ENCODE data around the gene AHNAK.

AHNAK gene, protein sequence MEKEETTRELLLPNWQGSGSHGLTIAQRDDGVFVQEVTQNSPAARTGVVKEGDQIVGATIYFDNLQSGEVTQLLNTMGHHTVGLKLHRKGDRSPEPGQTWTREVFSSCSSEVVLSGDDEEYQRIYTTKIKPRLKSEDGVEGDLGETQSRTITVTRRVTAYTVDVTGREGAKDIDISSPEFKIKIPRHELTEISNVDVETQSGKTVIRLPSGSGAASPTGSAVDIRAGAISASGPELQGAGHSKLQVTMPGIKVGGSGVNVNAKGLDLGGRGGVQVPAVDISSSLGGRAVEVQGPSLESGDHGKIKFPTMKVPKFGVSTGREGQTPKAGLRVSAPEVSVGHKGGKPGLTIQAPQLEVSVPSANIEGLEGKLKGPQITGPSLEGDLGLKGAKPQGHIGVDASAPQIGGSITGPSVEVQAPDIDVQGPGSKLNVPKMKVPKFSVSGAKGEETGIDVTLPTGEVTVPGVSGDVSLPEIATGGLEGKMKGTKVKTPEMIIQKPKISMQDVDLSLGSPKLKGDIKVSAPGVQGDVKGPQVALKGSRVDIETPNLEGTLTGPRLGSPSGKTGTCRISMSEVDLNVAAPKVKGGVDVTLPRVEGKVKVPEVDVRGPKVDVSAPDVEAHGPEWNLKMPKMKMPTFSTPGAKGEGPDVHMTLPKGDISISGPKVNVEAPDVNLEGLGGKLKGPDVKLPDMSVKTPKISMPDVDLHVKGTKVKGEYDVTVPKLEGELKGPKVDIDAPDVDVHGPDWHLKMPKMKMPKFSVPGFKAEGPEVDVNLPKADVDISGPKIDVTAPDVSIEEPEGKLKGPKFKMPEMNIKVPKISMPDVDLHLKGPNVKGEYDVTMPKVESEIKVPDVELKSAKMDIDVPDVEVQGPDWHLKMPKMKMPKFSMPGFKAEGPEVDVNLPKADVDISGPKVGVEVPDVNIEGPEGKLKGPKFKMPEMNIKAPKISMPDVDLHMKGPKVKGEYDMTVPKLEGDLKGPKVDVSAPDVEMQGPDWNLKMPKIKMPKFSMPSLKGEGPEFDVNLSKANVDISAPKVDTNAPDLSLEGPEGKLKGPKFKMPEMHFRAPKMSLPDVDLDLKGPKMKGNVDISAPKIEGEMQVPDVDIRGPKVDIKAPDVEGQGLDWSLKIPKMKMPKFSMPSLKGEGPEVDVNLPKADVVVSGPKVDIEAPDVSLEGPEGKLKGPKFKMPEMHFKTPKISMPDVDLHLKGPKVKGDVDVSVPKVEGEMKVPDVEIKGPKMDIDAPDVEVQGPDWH (N-terminal part only)

DNA sequence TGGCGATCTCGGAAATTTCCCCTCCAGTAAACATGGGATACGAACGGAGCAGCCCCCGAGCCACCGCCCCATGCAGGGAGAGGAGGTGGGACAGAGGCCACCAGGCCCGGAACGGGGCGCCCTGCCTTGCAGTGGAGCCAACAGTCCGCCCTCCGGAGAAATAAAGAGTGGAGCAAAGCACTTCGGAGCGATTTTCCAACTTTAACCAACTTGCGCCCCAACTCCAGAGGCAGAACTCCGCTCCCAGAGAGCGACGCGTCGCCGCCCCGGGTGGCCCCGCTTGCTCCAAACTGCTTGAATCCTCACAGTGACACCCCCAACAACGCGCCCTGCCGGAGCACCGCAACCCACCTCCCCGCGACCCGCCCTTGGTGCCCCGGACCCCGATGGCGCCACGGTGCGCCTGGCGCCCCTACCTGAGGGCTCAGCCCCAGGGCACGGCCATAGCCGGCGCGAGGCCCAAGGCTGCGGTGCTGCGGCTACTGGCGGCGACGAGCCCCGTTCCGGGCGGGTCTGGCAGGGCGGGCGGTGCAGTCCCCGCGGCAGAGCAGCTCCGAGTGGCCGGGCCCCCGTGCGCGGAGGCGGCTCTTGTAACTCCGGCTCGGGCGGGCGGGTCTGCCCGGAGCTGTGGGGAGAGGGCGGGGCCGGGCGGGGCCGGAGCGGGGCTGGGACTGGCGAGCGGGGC, at the start of gene AHNAK:
Gene AHNAK, minus strand, starts transcription at position 563 of the 685 bp plus-strand sequence. CDS start 10,708 bp downstream, outside the sequence.
- TF ChIP-seq CTCF (IDR thresholded peaks at IDR 0.05; ENCODE audit: low read depth, low read length) = no peak
- peak within 1 kb of the TSS; percentile 99 for H3K4me3 ChIP-seq (ENCODE audit: low read depth, low read length)

- no peak overlapping the region for H3K4me3 ChIP-seq (ENCODE audit: low read depth, low read length)
- no peak for TF ChIP-seq CTCF (IDR thresholded peaks at IDR 0.05; ENCODE audit: low read depth, low read length)
Observed at GRCh38 chr11:62595124-62595523, 48.5 kb upstream of the AHNAK start.

GRCh38 chr11:62593434-62594044, 46.9 kb upstream of the AHNAK start:
- no peak overlapping the region for H3K4me3 ChIP-seq (ENCODE audit: low read depth, low read length)
- TF ChIP-seq CTCF (IDR thresholded peaks at IDR 0.05; ENCODE audit: low read depth, low read length) = peak; percentile 45

DNA sequence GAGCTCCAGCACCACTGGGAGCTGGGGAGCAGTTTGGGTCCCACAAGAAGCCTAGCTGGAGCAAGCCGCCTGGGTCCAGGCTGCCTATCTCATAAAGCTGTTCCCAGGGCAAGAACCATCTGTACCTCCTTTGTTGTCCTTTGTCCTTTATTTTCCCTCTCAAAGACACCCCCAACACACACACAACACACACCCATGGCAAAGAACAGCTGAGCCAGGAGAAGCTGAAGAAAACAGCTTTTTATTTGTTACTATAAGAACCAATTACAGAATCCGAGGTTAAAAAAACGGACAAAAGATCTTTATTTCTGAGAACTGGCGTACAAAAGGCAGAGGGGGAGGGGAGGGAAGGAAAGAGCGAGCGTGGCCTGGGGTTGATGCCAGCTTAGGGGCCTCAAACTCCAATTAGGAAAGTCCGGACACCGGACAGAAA, 46.4 kb upstream of the AHNAK start:
- TF ChIP-seq CTCF (IDR thresholded peaks at IDR 0.05; ENCODE audit: low read depth, low read length) = no peak
- H3K4me3 ChIP-seq (ENCODE audit: low read depth, low read length) = no peak overlapping the region

GRCh38 chr11:62592146-62592815, 45.7 kb upstream of the AHNAK start:
- peak overlapping the region; percentile 76 for H3K4me3 ChIP-seq (ENCODE audit: low read depth, low read length)
- TF ChIP-seq CTCF (IDR thresholded peaks at IDR 0.05; ENCODE audit: low read depth, low read length) = no peak
